Endothelial cell of umbilical vein (primary cell): Measurements from ENCODE around the gene TM4SF4.

Experiments used
- EZH2 ChIP-seq: IDR thresholded peaks from 2 replicates; pipeline ENCODE4 v1.6.1; 2012; ENCODE audit warnings: borderline replicate concordance, low read depth, mild to moderate bottlenecking, moderate library complexity, low read length, inconsistent platforms; ENCODE audit not compliant: severe bottlenecking
- POLR2A ChIP-seq: IDR thresholded peaks from 2 replicates; pipeline ENCODE4 v1.6.1; 2012; ENCODE audit warnings: low read depth, mild to moderate bottlenecking, control low read depth, low read length
- POLR2AphosphoS5 ChIP-seq: IDR thresholded peaks from 2 replicates; pipeline ENCODE4 v1.6.1; 2012; ENCODE audit warnings: low read depth, mild to moderate bottlenecking, control low read depth, low read length, moderate library complexity; ENCODE audit not compliant: insufficient read depth
- TF ChIP-seq, protein P1 (sequence below), 2 donors: IDR thresholded peaks; 1 replicate in 1 of 2; 2 replicates in 1 of 2; pipeline ENCODE4 v1.5.1; 2011; ENCODE audit warnings: low read length in 2 of 2, mild to moderate bottlenecking in 2 of 2, moderate library complexity in 2 of 2, control low read depth in 1 of 2, inconsistent platforms in 1 of 2, low read depth in 1 of 2; ENCODE audit not compliant: insufficient read depth in 1 of 2; ENCODE audit errors: extremely low read depth in 1 of 2

DNA sequence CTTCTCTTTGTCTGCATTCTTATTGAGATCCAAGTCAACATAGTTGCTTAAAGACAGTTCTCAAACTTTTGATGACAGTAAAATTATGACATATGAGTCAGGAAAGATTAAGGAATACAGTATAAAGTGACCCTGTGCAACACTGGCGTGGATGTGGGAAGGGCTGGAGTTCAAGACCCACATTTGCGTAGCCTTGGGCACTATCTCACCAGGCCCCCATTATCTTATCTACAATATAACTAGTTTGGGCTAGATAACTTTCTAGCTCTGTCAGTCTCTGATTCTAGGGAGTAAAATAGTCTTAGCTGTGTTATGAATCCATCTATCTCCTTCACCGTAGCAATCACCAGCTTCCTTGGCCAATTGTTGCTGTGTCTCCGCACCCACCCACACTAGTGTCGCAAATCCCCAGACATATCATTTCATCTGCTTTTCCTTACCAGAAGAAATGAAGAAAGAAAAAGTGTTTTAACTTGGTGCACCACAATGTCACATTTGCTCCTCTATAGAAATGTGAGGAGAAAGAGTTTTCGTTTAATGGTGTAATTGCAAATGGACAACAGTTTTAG lies 14.9 kb upstream of the TM4SF4 start:
- TF ChIP-seq, protein P1, sequence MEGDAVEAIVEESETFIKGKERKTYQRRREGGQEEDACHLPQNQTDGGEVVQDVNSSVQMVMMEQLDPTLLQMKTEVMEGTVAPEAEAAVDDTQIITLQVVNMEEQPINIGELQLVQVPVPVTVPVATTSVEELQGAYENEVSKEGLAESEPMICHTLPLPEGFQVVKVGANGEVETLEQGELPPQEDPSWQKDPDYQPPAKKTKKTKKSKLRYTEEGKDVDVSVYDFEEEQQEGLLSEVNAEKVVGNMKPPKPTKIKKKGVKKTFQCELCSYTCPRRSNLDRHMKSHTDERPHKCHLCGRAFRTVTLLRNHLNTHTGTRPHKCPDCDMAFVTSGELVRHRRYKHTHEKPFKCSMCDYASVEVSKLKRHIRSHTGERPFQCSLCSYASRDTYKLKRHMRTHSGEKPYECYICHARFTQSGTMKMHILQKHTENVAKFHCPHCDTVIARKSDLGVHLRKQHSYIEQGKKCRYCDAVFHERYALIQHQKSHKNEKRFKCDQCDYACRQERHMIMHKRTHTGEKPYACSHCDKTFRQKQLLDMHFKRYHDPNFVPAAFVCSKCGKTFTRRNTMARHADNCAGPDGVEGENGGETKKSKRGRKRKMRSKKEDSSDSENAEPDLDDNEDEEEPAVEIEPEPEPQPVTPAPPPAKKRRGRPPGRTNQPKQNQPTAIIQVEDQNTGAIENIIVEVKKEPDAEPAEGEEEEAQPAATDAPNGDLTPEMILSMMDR (IDR thresholded peaks at IDR 0.05; ENCODE audit: extremely low read depth in 1 of 2, insufficient read depth in 1 of 2, low read depth in 1 of 2, low read length in 2 of 2): no peak
- TF ChIP-seq POLR2A (no peak), POLR2AphosphoS5 (no peak), EZH2 (no peak)
